HG03460 (cell line): ENCODE data around the gene MALL.
"Not testable (repeated sequence)": the region's sequence is repeated elsewhere in the genome, so short reads cannot be mapped to it uniquely, and the experiment has no call there.

ENCODE experiments used
- ATAC-seq: cut with Tn5 transposase; IDR thresholded peaks from one replicate; pipeline ENCODE4 v1.9.1; 2021; ENCODE audit not compliant: unreplicated experiment

Gene MALL

GRCh38 chr2:110099471-110100225 lies 16.0 kb downstream of the MALL start:
- ATAC-seq: no peak

- ATAC-seq: no peak
Measured at GRCh38 chr2:110099038-110099425, 16.6 kb downstream of the MALL start.

- ATAC-seq: no peak
Measured at GRCh38 chr2:110097506-110098220, 18.0 kb downstream of the MALL start.

- no peak for ATAC-seq
Measured at GRCh38 chr2:110095994-110096633, 19.5 kb downstream of the MALL start.

- not testable (repeated sequence) for ATAC-seq
Measured at GRCh38 chr2:110094884-110095534, 20.6 kb downstream of the MALL start.

GRCh38 chr2:110093924-110094323 lies 21.7 kb downstream of the MALL start:
- not testable (repeated sequence) for ATAC-seq

GRCh38 chr2:110090164-110090563 lies 25.5 kb downstream of the MALL start:
- not testable (repeated sequence) for ATAC-seq

GRCh38 chr2:110083757-110084156 lies 31.9 kb downstream of the MALL start:
- ATAC-seq: not testable (repeated sequence)

- ATAC-seq: not testable (repeated sequence)
Measured at GRCh38 chr2:110083162-110083561, 32.5 kb downstream of the MALL start.

- not testable (repeated sequence) for ATAC-seq
Measured at GRCh38 chr2:110078104-110078503, 37.5 kb downstream of the MALL start.

- ATAC-seq: not testable (repeated sequence)
Measured at GRCh38 chr2:110075896-110076295, 39.7 kb downstream of the MALL start.

- ATAC-seq: not testable (repeated sequence)
Measured at GRCh38 chr2:110069869-110070268, 45.8 kb downstream of the MALL start.

- ATAC-seq: not testable (repeated sequence)
Measured at GRCh38 chr2:110068153-110068552, 47.5 kb downstream of the MALL start.

GRCh38 chr2:110062332-110062731 lies 53.3 kb downstream of the MALL start:
- not testable (repeated sequence) for ATAC-seq

GRCh38 chr2:110060550-110060949 lies 55.1 kb downstream of the MALL start:
- not testable (repeated sequence) for ATAC-seq

- not testable (repeated sequence) for ATAC-seq
Measured at GRCh38 chr2:110059694-110060358, 55.8 kb downstream of the MALL start.

- not testable (repeated sequence) for ATAC-seq
Measured at GRCh38 chr2:110059009-110059693, 56.5 kb downstream of the MALL start.

GRCh38 chr2:110058034-110058433 lies 57.6 kb downstream of the MALL start:
- ATAC-seq: not testable (repeated sequence)

GRCh38 chr2:110055819-110056408 lies 59.7 kb downstream of the MALL start:
- ATAC-seq: not testable (repeated sequence)
